Measurements from ENCODE around the gene DCC.

- TF ChIP-seq CTCF (optimal IDR thresholded peaks at IDR 0.05 in 1 of 3, IDR thresholded peaks at IDR 0.05 in 1 of 3, conservative IDR thresholded peaks at IDR 0.05 in 1 of 3; ENCODE audit: extremely low read depth in 1 of 3, insufficient read depth in 2 of 3, low read length in 3 of 3) (no peak), EZH2 (IDR thresholded peaks at IDR 0.05; ENCODE audit: low read length) (no peak)
Measured at GRCh38 chr18:52764316-52764715, 424.3 kb downstream of the DCC start.

Data from keratinocyte (primary cell).